IMR-90 (cell line): ENCODE measurements around the gene OR10K1. TPM values are rescaled to one million over a fixed set of nuclear protein-coding genes. Genes with fewer than 3 reads are reported as not detected.

Source experiments
- ATAC-seq: fragments of 200-7000 bp; cut with Tn5 transposase; 2 replicates; pipeline ENCODE4 v1.9.1; 2020; ENCODE audit warnings: low read depth, mild to moderate bottlenecking, moderate library complexity
- BruUV-seq: library from RNA; stranded (reverse); fragments of 400-500 nt; replicated peaks from 2 replicates; lab custom pipeline; 2021; lab: Mats Ljungman, UMichigan
- CTCF ChIA-PET: fragments of 300-600 bp; formaldehyde crosslinking; extraction: SDS; loops from one replicate; lab custom pipeline; 2021; ENCODE audit warnings: antibody characterized with exemption; lab: Yijun Ruan, JAX
- POLR2A ChIA-PET: fragments of 300-600 bp; sonication (Branson Sonifier 250); formaldehyde crosslinking; loops from one replicate; lab custom pipeline; 2022; ENCODE audit warnings: antibody characterized with exemption; ENCODE audit not compliant: unreplicated experiment; lab: Charles Lee
- DNase-seq: peaks from one replicate; pipeline ENCODE4 v3.0.0; 2013
- H2AFZ ChIP-seq: replicated peaks from 2 replicates; pipeline ENCODE3; 2013; ENCODE audit warnings: low read length, mild to moderate bottlenecking; ENCODE audit not compliant: poor library complexity
- H2AK5ac ChIP-seq: 2 replicates; pipeline ENCODE4 v1.6.1; 2013; ENCODE audit warnings: low read depth, low read length, inconsistent platforms
- H2AK9ac ChIP-seq: replicated peaks from 2 replicates; pipeline ENCODE3; 2013; ENCODE audit warnings: mild to moderate bottlenecking, low read depth, low read length, moderate library complexity; ENCODE audit not compliant: poor library complexity
- H2BK120ac ChIP-seq: 2 replicates; pipeline ENCODE4 v1.6.1; 2013; ENCODE audit warnings: low read depth, low read length, inconsistent platforms
- H2BK15ac ChIP-seq: 3 replicates; pipeline ENCODE4 v1.6.1; 2013; ENCODE audit warnings: low read depth, low read length, inconsistent platforms
- H2BK20ac ChIP-seq: 2 replicates; pipeline ENCODE4 v1.6.1; 2013; ENCODE audit warnings: low read depth, mild to moderate bottlenecking, inconsistent platforms, low read length, moderate library complexity
- H2BK5ac ChIP-seq: 2 replicates; pipeline ENCODE4 v1.6.1; 2013; ENCODE audit warnings: mild to moderate bottlenecking, low read depth, low read length, inconsistent platforms; ENCODE audit not compliant: poor library complexity, severe bottlenecking
- H3K14ac ChIP-seq: replicated peaks from 2 replicates; pipeline ENCODE4 v1.6.1; 2013; ENCODE audit warnings: low read depth, low read length, inconsistent platforms
- H3K18ac ChIP-seq: 2 replicates; pipeline ENCODE4 v1.6.1; 2013; ENCODE audit warnings: low read depth, low read length, control low read depth
- H3K23ac ChIP-seq: 2 replicates; pipeline ENCODE4 v1.6.1; 2013; ENCODE audit warnings: low read depth, low read length, inconsistent platforms
- H3K27ac ChIP-seq: 2 replicates; pipeline ENCODE4 v1.5.1; 2013; ENCODE audit warnings: mild to moderate bottlenecking, control low read depth, low read length; ENCODE audit not compliant: insufficient read depth
- H3K27me3 ChIP-seq: 2 replicates; pipeline ENCODE4 v1.6.1; 2013; ENCODE audit warnings: low read length; ENCODE audit not compliant: control insufficient read depth, insufficient read depth
- H3K36me3 ChIP-seq: 2 replicates; pipeline ENCODE4 v1.6.1; 2013; ENCODE audit warnings: low read length, mixed read lengths; ENCODE audit not compliant: control insufficient read depth, insufficient read depth
- H3K4ac ChIP-seq: 2 replicates; pipeline ENCODE4 v1.6.1; 2013; ENCODE audit warnings: low read depth, low read length, inconsistent platforms
- H3K4me1 ChIP-seq: 2 replicates; pipeline ENCODE4 v1.6.1; 2013; ENCODE audit warnings: low read length, mixed read lengths; ENCODE audit not compliant: control insufficient read depth, insufficient read depth
- H3K4me2 ChIP-seq: 2 replicates; pipeline ENCODE4 v1.6.1; 2013; ENCODE audit warnings: low read depth, mild to moderate bottlenecking, control low read depth, low read length, moderate library complexity
- H3K4me3 ChIP-seq: 2 replicates; pipeline ENCODE4 v1.5.1; 2013; ENCODE audit warnings: low read depth, mild to moderate bottlenecking, control low read depth, low read length, moderate library complexity; ENCODE audit not compliant: insufficient read depth
- H3K56ac ChIP-seq: 2 replicates; pipeline ENCODE4 v1.6.1; 2013; ENCODE audit warnings: low read length, inconsistent platforms; ENCODE audit not compliant: insufficient read depth; ENCODE audit errors: extremely low read depth
- H3K79me1 ChIP-seq, 2 experiments: 2 replicates each; pipeline ENCODE4 v1.6.1; 2013; ENCODE audit warnings: low read length in 2 of 2, inconsistent platforms in 1 of 2, low read depth in 1 of 2
- H3K9ac ChIP-seq: 2 replicates; pipeline ENCODE4 v1.6.1; 2013; ENCODE audit warnings: low read depth, low read length, control low read depth
- H3K9me1 ChIP-seq: 2 replicates; pipeline ENCODE4 v1.6.1; 2013; ENCODE audit warnings: low read length, inconsistent platforms; ENCODE audit not compliant: insufficient read depth
- H3K9me3 ChIP-seq: 2 replicates; pipeline ENCODE4 v1.6.1; 2013; ENCODE audit warnings: low read length; ENCODE audit not compliant: control insufficient read depth, insufficient read depth
- H4K20me1 ChIP-seq: 2 replicates; pipeline ENCODE4 v1.6.1; 2013; ENCODE audit warnings: low read length, inconsistent platforms; ENCODE audit not compliant: insufficient read depth
- H4K5ac ChIP-seq: 2 replicates; pipeline ENCODE4 v1.6.1; 2013; ENCODE audit warnings: mild to moderate bottlenecking, low read depth, low read length, control low read depth
- H4K8ac ChIP-seq, 2 experiments: 2 replicates each; pipeline ENCODE4 v1.6.1; 2013; ENCODE audit warnings: low read depth in 2 of 2, low read length in 2 of 2, control low read depth in 1 of 2, inconsistent platforms in 1 of 2
- H4K91ac ChIP-seq: 2 replicates; pipeline ENCODE4 v1.6.1; 2013; ENCODE audit warnings: low read depth, low read length, inconsistent platforms; ENCODE audit not compliant: insufficient read depth
- MAFK ChIP-seq: IDR thresholded peaks from 2 replicates; pipeline ENCODE4 v1.6.1; 2012; ENCODE audit warnings: low read depth, low read length, improper control_type of control experiment
- RCOR1 ChIP-seq: IDR thresholded peaks from 2 replicates; pipeline ENCODE4 v1.6.1; 2012; ENCODE audit warnings: mild to moderate bottlenecking, low read length, improper control_type of control experiment; ENCODE audit not compliant: insufficient replicate concordance
- SMC3 ChIP-seq: fragments of 150-350 bp; IDR thresholded peaks from 2 replicates; pipeline ENCODE4 v1.6.1; 2016; ENCODE audit warnings: low read depth, mild to moderate bottlenecking, antibody characterized with exemption, low read length, moderate library complexity
- WGBS, 2 experiments: methylation state at CpG; one replicate each; pipeline versions ENCODE4 v1.1.5 to v1.1.7; 2013; ENCODE audit warnings: missing lambda C conversion rate in 2 of 2; ENCODE audit not compliant: insufficient read length in 1 of 2; ENCODE audit errors: extremely low coverage in 2 of 2; 5-methylcytosine and 5-hydroxymethylcytosine counted together
- dilution Hi-C: fragments of 300-500 bp; cut with HindIII; formaldehyde crosslinking; loops from one replicate; pipeline ENCODE4 v1.14.3; 2018; ENCODE audit warnings: low sequenced_read_pairs; ENCODE audit not compliant: unreplicated experiment
- in situ Hi-C: fragments of 300-500 bp; cut with MboI; formaldehyde crosslinking; loops from 3 replicates; pipeline ENCODE4 v1.14.3; 2019; ENCODE audit warnings: low sequenced_read_pairs, inconsistent platforms, mixed read lengths
- intact Hi-C: fragments of 100-400 bp; cut with micrococcal nuclease; formaldehyde crosslinking; loops from 2 replicates; pipeline ENCODE4 v1.10.0; 2022
- polyA plus RNA-seq, 3 experiments: library from polyadenylated mRNA; depleted of rRNA; stranded (reverse); fragments of >200 nt; gene quantifications; 2 replicates each; pipeline ENCODE4 v1.2.3, GENCODE V29; 2012; ENCODE audit warnings: low replicate concordance in 1 of 3
- total RNA-seq: library from RNA; depleted of rRNA; stranded (reverse); fragments of >200 nt; gene quantifications from 2 replicates; pipeline ENCODE4 v1.2.3, GENCODE V29; 2012
- TF ChIP-seq, protein P1 (sequence below): fragments of 150-350 bp; IDR thresholded peaks from 2 replicates; pipeline ENCODE4 v1.6.1; 2017; ENCODE audit warnings: mild to moderate bottlenecking, antibody characterized with exemption, low read length, low read depth

The OR10K1 gene
- total and polyA plus RNA-seq, 2 of the 4 experiments (the other 2 are of a cell fraction) = not detected

DNA sequence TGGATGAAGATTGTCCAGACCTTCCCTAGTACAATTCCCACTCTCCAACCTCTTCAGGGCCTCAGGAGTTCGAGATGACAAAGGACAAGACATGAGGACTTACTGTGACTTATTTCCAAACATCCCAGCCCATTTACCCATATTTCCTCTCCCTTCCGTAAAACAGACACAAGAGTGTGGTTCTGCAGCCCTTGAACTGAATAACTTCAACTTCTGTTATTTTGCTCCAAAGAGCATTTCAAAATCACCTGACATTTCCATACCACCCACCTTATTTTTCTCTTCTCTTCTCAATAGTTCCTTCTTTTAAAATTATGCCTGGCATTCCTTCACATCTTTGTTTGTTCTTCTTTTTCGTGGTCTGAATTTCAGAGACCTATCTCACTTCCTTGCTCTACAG lies 26.9 kb upstream of the OR10K1 start:
- Histone ChIP-seq H4K20me1 (no peaks in the 10 kb centered on the region), H4K8ac (no peak overlapping the region), H3K23ac (no peak overlapping the region), H4K5ac (no peak overlapping the region), H3K4me2 (no peak overlapping the region), H3K9me1 (no peaks in the 10 kb centered on the region), H3K4ac (no peak overlapping the region), H3K36me3 (no peaks in the 10 kb centered on the region), H2AK9ac (no peak overlapping the region), H2AFZ (no peak overlapping the region), H3K4me1 (no peaks in the 10 kb centered on the region), H4K91ac (no peak overlapping the region), H3K27me3 (no peaks in the 10 kb centered on the region), H2AK5ac (no peak overlapping the region), H3K4me3 (no peak overlapping the region), H2BK120ac (no peak overlapping the region), H3K9me3 (no peaks in the 10 kb centered on the region), H3K27ac (no peak overlapping the region), H3K18ac (no peak overlapping the region), H3K56ac (no peak overlapping the region), H2BK5ac (no peak overlapping the region), H3K14ac (no peak overlapping the region), H2BK15ac (no peak overlapping the region), H3K9ac (no peak overlapping the region), H3K79me1 (no peaks in the 10 kb centered on the region), H2BK20ac (no peak overlapping the region)
- CTCF ChIA-PET = no interaction called here
- dilution Hi-C loops (no loop called here), intact Hi-C loops (no loop called here), in situ Hi-C loops (no loop called here)
- 0% methylated on average over 1 of the region's 3 CpGs; no CpG with 5 or more reads in 1 of the 2 experiments for WGBS, 2 experiments
- no peak for DNase-seq
- no TSS peak for BruUV-seq
- POLR2A ChIA-PET = no interaction called here
- no peak for ATAC-seq
- TF ChIP-seq SMC3 = no peak
- no peak for TF ChIP-seq MAFK
- no peak for TF ChIP-seq RCOR1
- TF ChIP-seq, protein P1, sequence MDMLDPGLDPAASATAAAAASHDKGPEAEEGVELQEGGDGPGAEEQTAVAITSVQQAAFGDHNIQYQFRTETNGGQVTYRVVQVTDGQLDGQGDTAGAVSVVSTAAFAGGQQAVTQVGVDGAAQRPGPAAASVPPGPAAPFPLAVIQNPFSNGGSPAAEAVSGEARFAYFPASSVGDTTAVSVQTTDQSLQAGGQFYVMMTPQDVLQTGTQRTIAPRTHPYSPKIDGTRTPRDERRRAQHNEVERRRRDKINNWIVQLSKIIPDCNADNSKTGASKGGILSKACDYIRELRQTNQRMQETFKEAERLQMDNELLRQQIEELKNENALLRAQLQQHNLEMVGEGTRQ = no peak
